Measurements from ENCODE around the gene CHST11. TPM values are rescaled to one million over a fixed set of nuclear protein-coding genes. Genes with fewer than 3 reads are reported as not detected.

Gene CHST11
- total and polyA plus RNA-seq, 9 of the 15 experiments (the other 6 are each of a cell fraction or from before 2014, with no cell fraction given) = 2.3 to 38.7 (median 15.0) TPM

DNA sequence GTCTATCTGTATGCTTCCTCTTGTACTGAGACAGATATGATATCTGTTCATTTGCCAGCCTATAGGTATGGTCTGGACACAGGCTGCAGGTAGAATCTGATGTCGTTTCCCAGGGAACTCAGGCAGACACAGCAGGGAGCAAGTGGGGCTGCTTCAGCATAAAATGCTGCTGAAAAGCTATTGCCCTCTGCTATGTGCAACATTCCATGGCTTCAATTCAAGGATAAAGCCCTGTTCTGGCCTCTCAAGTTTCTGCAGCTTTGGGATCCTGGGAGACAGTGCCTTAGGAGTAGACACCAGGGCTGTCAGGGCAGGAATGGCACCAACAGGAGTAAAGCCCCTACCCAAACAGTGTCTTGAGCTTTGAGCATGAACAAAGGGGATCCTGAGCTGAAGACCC, 327.8 kb downstream of the CHST11 start:
- WGBS (ENCODE audit: insufficient coverage, low coverage, missing lambda C conversion rate) = 0% methylated on average over 1 of the region's 1 CpG
- CTCF ChIA-PET (ENCODE audit: low intra/inter-chr PET ratio) = no interaction called here
- no TSS peak for BruUV-seq (replicated peaks)

More for the DNA sequence above, 327.8 kb downstream of the CHST11 start:
- no peak for FAIRE-seq
- H3K4me3 ChIP-seq = no peak overlapping the region
- H3K9me3 ChIP-seq (replicated peaks; ENCODE audit: control insufficient read depth, insufficient read depth, low read depth, low read length) = peaks cover 1% of the 10 kb centered on the region; the same call in 1 of the 2 replicates
- H4K20me1 ChIP-seq (replicated peaks; ENCODE audit: control insufficient read depth, insufficient read depth, low read length) = no peaks in the 10 kb centered on the region
- POLR2A ChIA-PET = interaction anchor here (0.6 kb wide), 1 partner anchor 428 kb away, joined by 3 read pairs; no protein-coding TSS in a partner anchor
- H3K9me1 ChIP-seq (ENCODE audit: control insufficient read depth, insufficient read depth, low read length) = no peaks in the 10 kb centered on the region
- no peak for ATAC-seq
- no peaks in the 10 kb centered on the region for H3K79me2 ChIP-seq (ENCODE audit: control insufficient read depth, insufficient read depth, low read length)
- H3K9ac ChIP-seq (ENCODE audit: insufficient read depth in 1 of 2, low read depth in 2 of 2, low read length in 2 of 2) = no peak overlapping the region
- TF ChIP-seq ZNF79 (CRISPR knock-in tag; IDR thresholded peaks at IDR 0.05; ENCODE audit: low read depth) (no peak), ZNF184 (CRISPR knock-in tag; IDR thresholded peaks at IDR 0.05) (no peak), XRCC3 (IDR thresholded peaks at IDR 0.05) (no peak), ZNF134 (CRISPR knock-in tag; conservative IDR thresholded peaks at IDR 0.05) (no peak), ZC3H4 (CRISPR knock-in tag; IDR thresholded peaks at IDR 0.05; ENCODE audit: borderline replicate concordance) (no peak), CHD2 (IDR thresholded peaks at IDR 0.05; ENCODE audit: low read depth, low read length) (no peak), ZNF354B (CRISPR knock-in tag; IDR thresholded peaks at IDR 0.05) (no peak)
- TF ChIP-seq, protein P1, sequence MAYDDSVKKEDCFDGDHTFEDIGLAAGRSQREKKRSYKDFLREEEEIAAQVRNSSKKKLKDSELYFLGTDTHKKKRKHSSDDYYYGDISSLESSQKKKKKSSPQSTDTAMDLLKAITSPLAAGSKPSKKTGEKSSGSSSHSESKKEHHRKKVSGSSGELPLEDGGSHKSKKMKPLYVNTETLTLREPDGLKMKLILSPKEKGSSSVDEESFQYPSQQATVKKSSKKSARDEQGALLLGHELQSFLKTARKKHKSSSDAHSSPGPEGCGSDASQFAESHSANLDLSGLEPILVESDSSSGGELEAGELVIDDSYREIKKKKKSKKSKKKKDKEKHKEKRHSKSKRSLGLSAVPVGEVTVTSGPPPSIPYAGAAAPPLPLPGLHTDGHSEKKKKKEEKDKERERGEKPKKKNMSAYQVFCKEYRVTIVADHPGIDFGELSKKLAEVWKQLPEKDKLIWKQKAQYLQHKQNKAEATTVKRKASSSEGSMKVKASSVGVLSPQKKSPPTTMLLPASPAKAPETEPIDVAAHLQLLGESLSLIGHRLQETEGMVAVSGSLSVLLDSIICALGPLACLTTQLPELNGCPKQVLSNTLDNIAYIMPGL (CRISPR knock-in tag; IDR thresholded peaks at IDR 0.05) = no peak
- TF ChIP-seq, protein P2, sequence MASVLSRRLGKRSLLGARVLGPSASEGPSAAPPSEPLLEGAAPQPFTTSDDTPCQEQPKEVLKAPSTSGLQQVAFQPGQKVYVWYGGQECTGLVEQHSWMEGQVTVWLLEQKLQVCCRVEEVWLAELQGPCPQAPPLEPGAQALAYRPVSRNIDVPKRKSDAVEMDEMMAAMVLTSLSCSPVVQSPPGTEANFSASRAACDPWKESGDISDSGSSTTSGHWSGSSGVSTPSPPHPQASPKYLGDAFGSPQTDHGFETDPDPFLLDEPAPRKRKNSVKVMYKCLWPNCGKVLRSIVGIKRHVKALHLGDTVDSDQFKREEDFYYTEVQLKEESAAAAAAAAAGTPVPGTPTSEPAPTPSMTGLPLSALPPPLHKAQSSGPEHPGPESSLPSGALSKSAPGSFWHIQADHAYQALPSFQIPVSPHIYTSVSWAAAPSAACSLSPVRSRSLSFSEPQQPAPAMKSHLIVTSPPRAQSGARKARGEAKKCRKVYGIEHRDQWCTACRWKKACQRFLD (CRISPR knock-in tag; IDR thresholded peaks at IDR 0.05) = no peak
- in situ Hi-C loops (cut with MboI) (no loop called here), intact Hi-C loops (cut with micrococcal nuclease) (no loop called here)
- peaks cover 4 to 20% of the 10 kb centered on the region in 2 experiments; a peak in 3 of 5 replicates for H3K4me1 ChIP-seq (replicated peaks in 1 of 2; ENCODE audit: control insufficient read depth in 2 of 2, insufficient read depth in 2 of 2, low read length in 2 of 2)
- DNase-seq (ENCODE audit: extremely low read depth in 1 of 4, low spot score in 3 of 4) = no peak
- no peaks in the 10 kb centered on the region for H3K27me3 ChIP-seq (ENCODE audit: control insufficient read depth in 2 of 2, insufficient read depth in 2 of 2, low read length in 2 of 2)
- H3K27ac ChIP-seq (ENCODE audit: extremely low read depth, low read depth, low read length) = no peak overlapping the region
- H3K4me2 ChIP-seq (ENCODE audit: insufficient read depth, low read length) = no peak overlapping the region
- H2AFZ ChIP-seq (ENCODE audit: low read depth, low read length) = no peak overlapping the region
- no peaks in the 10 kb centered on the region for H3K36me3 ChIP-seq (ENCODE audit: control insufficient read depth, insufficient read depth, low read length)
